GM18517 (cell line): ENCODE data around the gene MAEA.

Experiments
- ATAC-seq: cut with Tn5 transposase; IDR thresholded peaks from one replicate; pipeline ENCODE4 v1.9.1; 2021; ENCODE audit warnings: mild to moderate bottlenecking, moderate library complexity; ENCODE audit not compliant: unreplicated experiment

MAEA gene

DNA sequence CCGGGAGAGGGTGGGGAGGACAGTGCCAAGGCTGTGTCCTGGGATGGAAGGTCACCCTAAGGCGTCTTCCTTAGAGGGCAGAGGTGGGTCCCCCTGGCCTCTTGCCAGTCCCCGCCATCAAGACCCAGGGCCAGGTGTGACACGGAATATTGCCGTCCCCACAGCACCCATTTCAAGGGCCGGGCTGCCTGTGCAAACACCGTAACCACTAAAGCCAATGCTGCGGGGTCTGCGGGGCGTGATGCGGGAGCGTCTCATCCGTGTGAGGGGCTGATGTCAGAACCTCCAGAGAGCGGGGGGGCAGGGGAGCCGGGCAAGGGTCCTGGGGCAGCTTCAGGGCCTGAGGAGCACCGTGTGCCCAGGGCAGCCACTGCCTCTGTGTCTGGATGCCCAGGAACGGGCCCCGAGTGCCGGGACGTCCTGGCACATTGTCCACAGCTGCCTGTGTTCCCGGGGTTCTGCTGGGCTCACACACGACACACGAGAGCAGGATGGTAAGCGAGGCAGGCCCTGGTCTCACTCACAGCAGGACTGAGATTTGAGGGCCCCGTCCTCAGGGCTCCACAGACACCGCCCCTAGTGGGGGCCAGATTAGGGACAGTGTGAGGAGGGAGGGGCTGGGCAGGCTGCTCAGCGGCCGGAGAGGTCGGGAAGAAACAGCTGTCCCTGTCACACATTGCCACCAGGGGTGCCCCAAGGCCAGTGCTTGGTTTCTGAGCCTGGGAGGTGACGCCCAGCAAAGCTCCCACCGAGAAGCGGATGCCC, 87.3 kb downstream of the MAEA start:
- ATAC-seq = no peak

DNA sequence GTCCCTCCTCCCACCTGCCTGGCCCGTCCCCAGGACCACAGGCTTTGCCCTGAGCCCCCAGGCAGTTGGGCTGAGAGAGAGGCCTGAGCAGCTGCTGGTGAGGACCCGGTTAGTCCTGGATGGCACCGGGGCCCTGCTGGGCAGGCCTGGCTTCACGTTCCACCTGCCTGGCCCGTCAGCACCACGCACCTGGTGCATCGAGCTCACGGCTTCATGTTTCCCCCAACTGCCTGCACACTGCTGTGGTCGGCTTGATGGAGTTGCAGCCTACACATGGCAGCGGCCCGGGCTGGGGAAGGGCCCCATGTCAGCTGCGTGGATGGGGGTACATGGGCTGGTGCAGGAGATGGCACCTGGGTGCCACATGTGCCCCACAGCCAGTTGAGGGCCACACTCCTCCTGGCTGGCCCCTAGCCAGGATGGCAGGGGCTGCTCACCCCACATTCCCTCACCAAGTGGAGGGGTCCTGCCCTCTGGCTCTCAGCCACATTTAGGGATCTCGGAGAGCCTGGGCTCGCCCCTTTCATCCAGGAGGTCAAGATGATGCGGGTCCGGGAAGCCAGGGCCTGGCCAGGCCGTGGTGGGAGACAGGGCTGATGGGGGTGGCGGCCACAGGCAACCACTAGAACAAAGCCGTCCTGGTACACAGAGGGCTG, 88.0 kb downstream of the MAEA start:
- ATAC-seq = no peak

DNA sequence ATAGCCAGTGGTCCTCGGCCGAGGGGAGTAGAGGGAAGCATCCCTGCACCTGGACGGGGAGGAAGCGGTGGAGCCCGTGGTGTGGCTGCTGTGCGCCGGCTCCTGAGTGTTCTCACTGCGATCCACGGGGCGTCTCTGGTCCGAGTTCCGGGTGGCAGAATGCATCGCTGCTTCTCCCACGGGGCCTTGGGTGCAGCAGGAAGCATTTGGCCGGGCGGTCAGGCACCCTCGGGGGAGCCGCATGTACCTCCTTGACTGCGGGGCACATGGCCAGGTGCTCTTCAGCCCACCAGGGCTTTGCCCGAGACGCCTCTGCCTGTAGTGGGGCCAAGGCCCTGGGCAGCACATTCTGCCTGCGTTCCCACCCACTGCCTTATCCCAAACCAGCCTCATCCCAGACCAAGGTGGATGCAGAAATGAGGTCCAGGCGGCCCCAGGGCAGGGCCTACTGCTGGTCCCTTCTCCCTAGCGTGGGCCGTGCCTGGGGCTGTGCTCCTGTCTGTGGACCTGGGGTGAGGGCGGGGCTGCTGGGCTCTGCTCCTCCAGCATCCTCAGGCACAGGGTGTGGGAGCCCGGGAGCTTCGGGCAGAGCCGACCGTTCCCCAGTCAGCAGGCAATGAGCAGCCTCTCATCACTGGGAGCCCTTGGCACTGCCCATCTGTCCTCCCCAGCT, 89.0 kb downstream of the MAEA start:
- no peak for ATAC-seq

DNA sequence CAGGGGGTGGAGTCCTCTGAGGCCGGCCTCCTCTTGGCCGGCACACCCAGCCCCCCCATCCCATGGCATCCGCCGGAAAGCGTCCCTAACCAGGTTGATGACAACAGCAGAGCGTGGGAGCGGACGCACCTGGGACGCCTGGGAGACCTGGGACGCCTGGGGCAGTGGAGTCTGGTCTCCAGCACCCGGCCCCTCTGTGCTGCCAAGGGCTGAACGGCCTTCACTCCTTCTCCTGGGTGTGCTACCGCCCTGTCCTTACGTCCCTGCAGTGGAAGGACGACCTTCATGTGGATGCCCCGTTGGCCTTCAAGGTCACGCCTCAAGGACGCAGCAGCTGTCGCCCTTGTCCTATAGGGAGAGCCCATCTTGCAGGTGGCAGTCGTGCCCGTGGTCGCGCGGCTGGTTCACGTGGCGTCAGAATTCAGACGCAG, 89.7 kb downstream of the MAEA start:
- no peak for ATAC-seq

DNA sequence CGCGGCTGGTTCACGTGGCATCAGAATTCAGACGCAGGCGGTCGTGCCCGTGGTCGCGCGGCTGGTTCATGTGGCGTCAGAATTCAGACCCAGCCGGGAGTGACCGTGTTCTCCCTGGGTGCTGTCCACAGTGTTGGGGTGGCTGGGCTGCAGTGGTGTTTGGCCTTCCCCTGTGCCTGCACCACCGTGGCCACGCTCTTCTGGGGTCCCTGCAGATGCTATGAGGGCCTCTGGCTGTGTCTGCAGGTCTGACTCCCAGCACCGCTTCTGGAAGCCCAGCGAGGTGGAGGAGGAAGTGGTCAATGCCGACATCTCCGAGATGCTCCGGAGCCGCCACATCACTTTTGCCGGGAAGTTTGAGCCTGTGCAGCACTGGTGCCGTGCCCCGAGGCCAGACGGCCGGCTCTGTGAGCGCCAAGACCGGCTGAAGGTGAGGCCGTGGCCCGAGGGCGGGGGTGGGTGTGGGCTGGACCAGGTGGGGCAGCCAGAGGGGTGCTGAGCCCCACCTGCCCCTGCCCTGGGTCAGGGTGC, 90.2 kb downstream of the MAEA start:
- no peak for ATAC-seq

DNA sequence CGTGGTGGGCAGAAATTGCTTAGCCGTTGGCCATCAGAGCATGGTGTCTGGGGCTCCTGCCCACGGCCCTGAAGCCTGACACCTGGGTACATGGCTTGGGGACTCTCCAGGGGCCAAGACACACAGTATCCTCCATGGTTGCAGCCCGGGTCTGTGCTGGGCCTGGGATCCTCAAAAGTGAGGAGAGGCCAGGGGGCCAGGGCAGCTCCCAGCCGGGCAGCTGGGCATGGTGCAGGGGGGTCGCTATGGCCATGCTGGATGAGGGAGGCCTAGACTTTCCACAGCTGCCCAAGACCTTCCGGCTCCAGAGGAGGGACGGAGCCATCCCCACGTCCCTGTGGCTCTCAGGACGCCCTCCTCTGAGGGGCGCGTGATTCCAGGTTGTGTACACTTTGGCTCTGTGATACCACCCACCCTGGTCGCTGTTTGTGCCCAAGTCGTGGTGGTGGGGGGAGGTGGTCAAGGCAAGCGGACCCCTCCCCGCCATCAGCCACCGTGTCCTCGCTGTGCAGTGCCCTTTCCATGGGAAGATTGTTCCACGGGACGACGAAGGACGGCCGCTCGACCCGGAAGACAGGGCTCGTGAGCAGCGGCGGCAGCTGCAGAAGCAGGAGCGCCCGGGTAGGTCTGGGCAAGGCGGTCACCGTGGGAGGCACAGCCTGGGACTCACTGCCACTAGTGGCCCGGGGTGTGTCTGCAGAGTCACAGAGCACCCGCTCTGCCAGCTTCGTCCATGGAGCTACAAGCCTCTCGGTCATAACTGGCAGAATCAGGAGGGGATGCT, 90.9 kb downstream of the MAEA start:
- ATAC-seq = no peak

DNA sequence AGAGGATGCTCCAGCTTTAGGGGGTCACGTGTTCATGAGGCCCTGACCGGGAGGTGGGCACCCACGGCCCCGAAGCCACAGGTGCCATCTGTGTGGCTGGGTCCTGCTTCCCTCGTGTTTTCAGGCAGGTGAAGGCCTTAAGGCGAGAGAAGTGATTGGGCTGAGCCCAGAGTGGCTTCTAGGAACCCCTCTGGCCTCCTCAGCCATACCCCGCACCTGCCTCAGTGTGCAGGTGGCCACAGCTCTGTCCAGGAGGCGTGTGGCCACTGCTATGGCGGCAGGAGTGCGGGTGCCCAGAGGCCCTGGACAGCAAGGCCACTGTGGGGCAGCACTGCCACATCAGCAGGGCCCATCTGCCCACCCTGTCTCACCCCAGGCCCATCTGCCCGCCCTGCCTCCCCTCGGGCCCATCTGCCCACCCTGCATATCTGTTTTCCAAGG, 91.5 kb downstream of the MAEA start:
- no peak for ATAC-seq

DNA sequence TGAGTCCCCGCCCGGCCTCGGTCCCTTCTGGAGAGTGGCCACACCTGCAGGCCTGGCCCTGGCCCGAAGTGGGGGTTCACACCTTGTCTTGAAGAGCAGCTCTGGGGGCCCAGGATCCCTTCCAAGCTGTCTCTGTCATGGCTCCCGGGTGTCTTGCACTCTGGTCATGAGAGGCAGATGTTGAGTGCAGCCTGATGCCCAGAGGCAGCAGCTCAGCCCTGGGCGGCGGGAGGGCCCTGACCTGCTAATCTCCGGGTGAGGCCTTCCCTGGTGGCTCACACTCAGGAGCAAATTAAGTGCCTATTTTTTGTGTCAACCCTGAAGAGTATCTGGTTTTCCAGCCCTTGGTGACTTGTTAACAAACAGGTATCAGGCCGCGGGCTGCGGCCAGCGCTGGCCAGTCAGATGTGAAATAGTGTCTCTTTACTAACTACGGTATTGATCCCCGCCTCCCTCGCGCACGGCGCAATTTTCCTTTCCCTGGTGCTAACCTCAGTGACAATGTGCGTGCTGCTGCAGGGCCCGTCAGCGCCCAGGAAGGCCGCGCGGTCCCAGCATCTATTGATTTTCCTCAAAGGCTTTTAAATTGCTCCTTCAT, 92.4 kb downstream of the MAEA start:
- ATAC-seq = no peak

DNA sequence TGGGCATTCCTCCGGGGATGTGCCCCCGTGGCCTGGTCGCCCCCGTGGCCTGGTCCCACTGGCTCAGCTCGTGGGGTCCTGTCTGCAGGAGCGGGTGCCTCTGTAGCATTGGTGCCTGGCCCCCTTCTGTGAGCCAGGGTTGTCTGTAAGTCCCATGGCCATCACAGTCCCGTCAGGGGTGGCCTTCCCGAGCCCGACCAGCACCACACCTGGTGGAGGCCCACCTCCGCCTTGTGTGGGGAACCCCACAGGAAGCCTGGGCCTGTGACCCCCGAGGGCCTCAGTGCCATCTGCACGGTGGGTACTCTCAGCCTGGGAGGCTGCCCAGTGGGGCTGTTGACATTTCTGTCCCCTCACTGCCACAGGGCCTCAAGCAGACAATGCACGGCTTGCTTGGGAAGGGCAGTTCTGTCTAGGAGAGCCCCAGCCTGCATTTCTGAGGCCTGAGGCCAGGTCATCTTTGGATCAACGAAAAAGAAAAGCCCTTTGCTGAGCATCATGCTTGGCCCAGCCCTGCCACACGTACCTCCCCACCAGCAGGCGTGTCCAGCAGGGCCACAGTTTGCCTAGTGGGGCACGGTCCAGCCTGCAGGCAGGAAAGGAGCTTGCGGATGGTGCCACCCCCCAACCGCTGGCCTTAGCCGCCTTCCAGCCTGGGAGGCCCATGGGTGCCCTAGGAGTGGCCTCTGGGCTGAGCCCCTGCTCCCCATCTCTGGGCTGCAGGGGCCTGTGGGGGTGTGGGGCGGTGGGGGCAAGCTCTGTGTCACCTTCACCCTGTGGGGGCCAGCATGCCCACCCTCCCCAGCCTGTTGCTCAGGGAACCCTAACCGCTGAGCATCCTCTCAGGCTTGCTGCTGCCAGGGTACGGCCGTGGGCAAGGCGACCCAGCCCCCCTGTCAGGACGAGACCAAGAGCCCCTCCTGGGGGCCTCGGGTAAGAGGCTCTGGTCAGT, 93.4 kb downstream of the MAEA start:
- ATAC-seq = no peak

DNA sequence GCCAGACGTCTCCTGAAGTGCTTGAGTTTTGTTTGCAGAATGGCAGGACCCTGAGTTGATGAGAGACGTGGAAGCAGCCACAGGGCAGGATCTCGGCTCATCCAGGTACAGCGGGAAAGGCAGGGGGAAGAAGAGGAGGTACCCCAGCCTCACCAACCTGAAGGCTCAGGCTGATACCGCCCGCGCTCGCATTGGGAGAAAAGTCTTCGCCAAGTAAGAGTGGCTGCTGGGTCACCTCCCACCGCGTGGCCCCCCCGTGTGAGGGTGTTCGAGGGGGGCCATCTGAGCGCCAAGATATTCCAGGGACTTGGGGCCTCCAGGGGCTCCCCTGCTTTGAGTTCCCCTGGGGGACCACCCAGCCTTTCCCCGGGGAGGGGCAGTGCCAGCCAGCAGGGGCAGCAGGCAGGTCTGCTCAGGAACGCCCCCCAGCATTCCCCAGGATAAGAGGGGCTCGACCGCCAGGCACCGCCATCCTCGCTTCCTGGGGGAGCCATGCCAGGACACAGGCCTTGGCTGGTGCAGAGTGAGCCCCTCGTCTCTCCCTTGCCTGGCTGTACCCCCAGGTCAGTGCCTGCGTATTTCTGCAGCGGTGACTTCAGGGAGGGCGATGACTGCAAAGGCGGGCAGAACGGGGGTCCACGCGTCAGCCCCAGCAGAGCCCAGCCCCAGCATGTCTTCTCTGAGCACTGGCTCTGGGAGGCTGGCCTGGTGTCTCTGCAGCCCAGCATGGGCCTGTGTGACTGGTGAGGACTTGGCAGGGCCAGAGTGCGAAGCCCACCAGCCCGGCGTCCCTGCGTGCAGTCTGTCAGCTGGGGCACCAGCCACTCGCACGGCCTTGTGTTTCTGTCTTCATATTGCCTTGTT, 94.3 kb downstream of the MAEA start:
- no peak for ATAC-seq

DNA sequence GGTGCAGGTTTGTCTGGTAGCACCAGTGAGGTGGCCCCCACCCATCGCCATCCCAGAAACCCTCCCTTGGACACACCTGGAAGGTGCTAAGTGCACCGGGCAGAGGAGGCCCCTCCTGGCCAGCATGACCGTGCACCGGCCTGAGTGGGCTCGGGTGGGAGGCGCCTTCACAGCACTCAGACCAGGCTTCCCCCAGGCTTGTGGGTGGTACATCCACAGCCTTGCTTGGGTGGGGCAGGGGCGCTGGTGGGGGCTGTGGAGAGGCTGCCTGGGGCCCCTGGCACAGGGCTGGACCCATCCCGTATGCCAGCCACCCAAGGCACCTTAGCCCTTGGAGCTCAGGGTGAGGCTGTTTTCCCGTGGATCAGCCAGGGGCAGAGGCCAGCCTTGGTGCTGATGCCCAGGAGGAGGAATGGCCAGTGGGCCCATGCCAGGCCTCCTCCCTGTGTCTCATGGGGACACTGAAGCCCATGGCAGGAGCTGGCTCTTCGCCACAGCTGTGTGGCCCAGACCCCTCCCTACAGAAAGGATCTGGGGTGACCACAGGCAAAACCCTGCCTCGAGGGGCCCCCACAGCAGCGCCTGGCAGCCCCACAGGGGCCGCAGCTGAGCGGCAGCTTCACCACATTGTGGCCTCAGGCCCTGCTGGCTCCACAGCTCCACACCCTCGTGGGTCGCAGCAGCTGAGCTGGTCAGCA, 95.1 kb downstream of the MAEA start:
- no peak for ATAC-seq

DNA sequence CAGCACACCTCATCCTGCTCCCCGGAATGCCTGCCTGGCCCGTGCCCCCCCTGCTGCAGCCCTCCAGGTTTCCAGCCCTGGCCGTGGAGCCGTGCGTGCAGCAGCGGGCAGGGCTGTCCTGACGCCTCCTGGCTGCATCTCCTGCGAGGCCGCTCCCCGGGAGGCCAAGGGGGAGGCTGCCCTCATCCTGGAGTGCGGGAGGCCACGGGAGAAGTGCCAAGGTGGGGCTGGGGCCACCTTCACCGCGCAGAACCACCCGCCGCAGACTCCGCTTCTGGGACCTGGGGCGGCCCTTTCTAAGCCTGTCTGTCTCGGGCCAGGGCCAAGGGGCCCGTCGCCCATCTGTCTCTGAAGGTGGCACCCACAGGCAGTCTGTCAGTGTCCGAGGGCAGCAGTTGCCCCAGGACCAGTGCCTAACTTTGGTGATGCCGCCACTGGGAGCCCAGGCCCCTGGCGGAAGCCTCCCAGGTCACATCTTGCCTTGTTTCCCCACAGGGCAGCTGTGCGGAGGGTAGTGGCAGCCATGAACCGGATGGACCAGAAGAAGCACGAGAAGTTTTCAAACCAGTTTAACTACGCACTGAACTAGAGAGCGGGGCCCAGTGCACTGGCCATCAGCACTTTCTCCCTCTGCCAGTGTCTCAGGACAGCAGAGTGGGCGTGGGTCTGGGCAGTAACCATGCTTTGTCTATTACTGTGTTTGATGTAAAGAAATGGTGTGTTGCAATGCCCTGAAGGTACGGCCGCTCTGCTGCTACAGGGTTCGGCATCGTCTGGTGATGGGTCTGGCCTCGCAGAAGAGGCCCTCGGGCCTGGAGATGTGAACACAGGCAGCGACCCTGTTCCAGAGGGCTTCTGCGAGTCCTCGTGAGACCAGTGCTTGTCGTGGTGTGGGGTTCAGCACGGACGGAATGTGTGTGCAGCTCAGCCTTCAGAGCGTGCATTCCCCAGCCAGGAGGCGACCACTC, 96.0 kb downstream of the MAEA start:
- no peak for ATAC-seq
